Hepatocyte (in vitro differentiated cells): Measurements from ENCODE around the gene TNFAIP8L2. TPM values are rescaled to one million over a fixed set of nuclear protein-coding genes. Genes with fewer than 3 reads are reported as not detected.

Source experiments
- DNase-seq: peaks from one replicate; pipeline ENCODE4 v3.0.0-alpha.2; 2016; ENCODE audit warnings: low spot score
- H2AFZ ChIP-seq: fragments of 200-600 bp; sonication (generic); 2 replicates; pipeline ENCODE4 v1.6.0; 2016; ENCODE audit warnings: antibody characterized with exemption, mild to moderate bottlenecking
- H3K27ac ChIP-seq: fragments of 200-600 bp; sonication (generic); 2 replicates; pipeline ENCODE4 v1.5.1; 2016; ENCODE audit warnings: mild to moderate bottlenecking
- H3K27me3 ChIP-seq: fragments of 200-600 bp; sonication (generic); 2 replicates; pipeline ENCODE4 v1.6.1; 2016
- H3K36me3 ChIP-seq: fragments of 200-600 bp; sonication (generic); replicated peaks from 2 replicates; pipeline ENCODE4 v1.5.1; 2016; ENCODE audit warnings: low read depth; ENCODE audit not compliant: insufficient read depth
- H3K4me1 ChIP-seq: fragments of 200-600 bp; sonication (generic); 2 replicates; pipeline ENCODE4 v1.5.1; 2016; ENCODE audit warnings: mild to moderate bottlenecking, moderate library complexity; ENCODE audit not compliant: insufficient read depth
- H3K4me2 ChIP-seq: fragments of 200-600 bp; sonication (generic); 2 replicates; pipeline ENCODE4 v1.6.0; 2016
- H3K4me3 ChIP-seq: fragments of 200-600 bp; sonication (generic); 2 replicates; pipeline ENCODE4 v1.5.1; 2016; ENCODE audit warnings: mild to moderate bottlenecking
- H3K79me2 ChIP-seq: fragments of 200-600 bp; sonication (generic); 2 replicates; pipeline ENCODE4 v1.6.0; 2017; ENCODE audit warnings: mild to moderate bottlenecking
- H3K9me2 ChIP-seq: fragments of 200-600 bp; sonication (generic); replicated peaks from 2 replicates; pipeline ENCODE4 v1.6.0; 2017; ENCODE audit warnings: mild to moderate bottlenecking; ENCODE audit not compliant: insufficient read depth
- H3K9me3 ChIP-seq: fragments of 200-600 bp; sonication (generic); 2 replicates; pipeline ENCODE4 v1.5.1; 2016; ENCODE audit warnings: low read depth, mild to moderate bottlenecking
- H4K20me1 ChIP-seq: fragments of 200-600 bp; sonication (generic); 2 replicates; pipeline ENCODE4 v1.6.0; 2016; ENCODE audit warnings: mild to moderate bottlenecking; ENCODE audit not compliant: insufficient read depth, poor library complexity, severe bottlenecking
- EZH2 ChIP-seq: fragments of 200-600 bp; sonication (generic); IDR thresholded peaks from 2 replicates; pipeline ENCODE4 v1.6.1; 2016; ENCODE audit warnings: antibody characterized with exemption, mild to moderate bottlenecking, borderline replicate concordance
- EZH2phosphoT487 ChIP-seq: fragments of 200-600 bp; sonication (generic); IDR thresholded peaks from one replicate; pipeline ENCODE4 v1.6.1; 2018; ENCODE audit warnings: antibody characterized with exemption, mild to moderate bottlenecking, low read depth, moderate library complexity; ENCODE audit not compliant: unreplicated experiment, severe bottlenecking
- WGBS: methylation state at CpG from one replicate; pipeline ENCODE4 v1.1.6; 2016; ENCODE audit warnings: low lambda C conversion rate; ENCODE audit errors: missing lambda C conversion rate; 5-methylcytosine and 5-hydroxymethylcytosine counted together
- polyA plus RNA-seq: library from polyadenylated mRNA; unstranded; fragments of >200 nt; fragmentation: Nextera tagmentation; extraction: Ambion mirVana; gene quantifications from 2 replicates; pipeline ENCODE4 v1.2.1, GENCODE V29; 2016
- total RNA-seq: library from RNA; depleted of rRNA; stranded (reverse); fragments of >200 nt; gene quantifications from 2 replicates; pipeline ENCODE4 v1.2.3, GENCODE V29; 2014
- TF ChIP-seq, protein P1 (sequence below): fragments of 200-600 bp; sonication (generic); IDR thresholded peaks from 2 replicates; pipeline ENCODE4 v1.5.1; 2016; ENCODE audit warnings: antibody characterized with exemption, mild to moderate bottlenecking; ENCODE audit not compliant: poor library complexity

The TNFAIP8L2 gene
- total and polyA plus RNA-seq, 2 experiments from 2014 or later, result 0.70 TPM; not detected in 1

DNA sequence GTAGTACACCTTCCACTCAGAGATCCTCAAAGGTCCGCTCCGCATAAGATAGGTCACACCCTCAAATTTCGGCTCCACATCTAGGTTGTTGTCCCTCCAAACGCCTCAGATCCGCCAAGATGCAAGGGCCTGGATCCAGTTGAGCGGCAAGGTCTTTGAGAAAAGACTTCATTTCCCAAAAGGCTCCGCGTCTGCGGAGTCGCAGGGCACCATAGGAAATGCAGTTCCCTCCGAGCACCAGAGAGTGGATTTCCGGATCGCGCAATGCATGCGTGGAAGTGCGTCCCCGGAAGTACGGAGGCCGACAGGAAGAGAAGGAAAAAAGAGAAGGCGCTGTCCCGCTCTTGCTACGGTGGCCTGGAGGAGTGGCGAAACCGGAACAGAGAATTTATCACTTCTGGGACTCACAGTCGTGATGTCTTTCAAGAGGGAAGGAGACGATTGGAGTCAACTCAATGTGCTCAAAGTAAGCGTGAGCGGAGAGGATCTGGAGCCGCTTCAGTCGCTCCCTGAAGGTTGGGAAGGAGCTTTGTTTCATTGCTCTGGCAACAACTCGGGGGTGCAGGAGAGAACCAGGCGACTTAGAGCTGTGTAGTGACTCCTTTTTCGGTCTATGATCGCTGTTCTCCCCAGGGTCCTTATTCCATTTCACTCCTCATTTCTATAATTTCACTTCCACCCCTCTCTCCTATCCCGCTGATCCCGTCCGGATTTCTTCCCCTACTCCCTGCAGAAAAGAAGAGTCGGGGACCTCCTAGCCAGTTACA lies 9.5 kb downstream of the TNFAIP8L2 start, which contains the start of the genes LYSMD1 and SCNM1:
Gene LYSMD1 (minus strand): TSS at position 165 of the 767 bp plus-strand sequence. CDS start 644 bp downstream, outside the sequence.
Gene SCNM1 (plus strand): TSS at position 407 of the 767 bp plus-strand sequence. CDS start 9 bp downstream, at position 416.
- peak within 1 kb of the TSS; percentile 81 for H3K4me2 ChIP-seq
- H3K36me3 ChIP-seq, result no peaks in the 10 kb centered on the region
- H3K4me3 ChIP-seq, result peak within 1 kb of the TSS; percentile 64
- peak; percentile 97 for DNase-seq
- H3K9me2 ChIP-seq, result no peaks in the 10 kb centered on the region
- peaks cover 15% of the 10 kb centered on the region for H3K4me1 ChIP-seq
- H3K27ac ChIP-seq, result peak within 1 kb of the TSS; percentile 88
- WGBS, result under 1% methylated on average over 38 of the region's 38 CpGs
- H2AFZ ChIP-seq, result peak within 1 kb of the TSS; percentile 86
- no peaks in the 10 kb centered on the region for H3K9me3 ChIP-seq
- no peaks in the 10 kb centered on the region for H3K27me3 ChIP-seq
- H4K20me1 ChIP-seq, result no peaks in the 10 kb centered on the region
- peaks cover 37% of the 10 kb centered on the region for H3K79me2 ChIP-seq
- no peak for TF ChIP-seq EZH2
- TF ChIP-seq EZH2phosphoT487, result no peak

GRCh38 chr1:151166505-151166956 lies 10.1 kb downstream of the TNFAIP8L2 start:
- H3K27me3 ChIP-seq, result no peaks in the 10 kb centered on the region
- H3K9me2 ChIP-seq, result no peaks in the 10 kb centered on the region
- H4K20me1 ChIP-seq, result no peaks in the 10 kb centered on the region
- H3K9me3 ChIP-seq, result no peaks in the 10 kb centered on the region
- peak; percentile 54 for DNase-seq
- TF ChIP-seq EZH2 (no peak), EZH2phosphoT487 (no peak)
- TF ChIP-seq, protein P1, sequence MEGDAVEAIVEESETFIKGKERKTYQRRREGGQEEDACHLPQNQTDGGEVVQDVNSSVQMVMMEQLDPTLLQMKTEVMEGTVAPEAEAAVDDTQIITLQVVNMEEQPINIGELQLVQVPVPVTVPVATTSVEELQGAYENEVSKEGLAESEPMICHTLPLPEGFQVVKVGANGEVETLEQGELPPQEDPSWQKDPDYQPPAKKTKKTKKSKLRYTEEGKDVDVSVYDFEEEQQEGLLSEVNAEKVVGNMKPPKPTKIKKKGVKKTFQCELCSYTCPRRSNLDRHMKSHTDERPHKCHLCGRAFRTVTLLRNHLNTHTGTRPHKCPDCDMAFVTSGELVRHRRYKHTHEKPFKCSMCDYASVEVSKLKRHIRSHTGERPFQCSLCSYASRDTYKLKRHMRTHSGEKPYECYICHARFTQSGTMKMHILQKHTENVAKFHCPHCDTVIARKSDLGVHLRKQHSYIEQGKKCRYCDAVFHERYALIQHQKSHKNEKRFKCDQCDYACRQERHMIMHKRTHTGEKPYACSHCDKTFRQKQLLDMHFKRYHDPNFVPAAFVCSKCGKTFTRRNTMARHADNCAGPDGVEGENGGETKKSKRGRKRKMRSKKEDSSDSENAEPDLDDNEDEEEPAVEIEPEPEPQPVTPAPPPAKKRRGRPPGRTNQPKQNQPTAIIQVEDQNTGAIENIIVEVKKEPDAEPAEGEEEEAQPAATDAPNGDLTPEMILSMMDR, result no peak
- H3K27ac ChIP-seq, result peak overlapping the region; percentile 75
- peak overlapping the region; percentile 81 for H3K4me2 ChIP-seq
- peak overlapping the region; percentile 56 for H3K4me3 ChIP-seq
- no peaks in the 10 kb centered on the region for H3K36me3 ChIP-seq
- peaks cover 15% of the 10 kb centered on the region for H3K4me1 ChIP-seq
- peak overlapping the region; percentile 64 for H2AFZ ChIP-seq
- peaks cover 37% of the 10 kb centered on the region for H3K79me2 ChIP-seq
- 7% methylated on average over 14 of the region's 15 CpGs for WGBS

- Histone ChIP-seq H3K27ac (peak overlapping the region; percentile 75), H3K4me1 (peaks cover 15% of the 10 kb centered on the region), H3K9me3 (no peaks in the 10 kb centered on the region), H3K79me2 (peaks cover 37% of the 10 kb centered on the region), H3K36me3 (no peaks in the 10 kb centered on the region), H2AFZ (no peak overlapping the region), H3K27me3 (no peaks in the 10 kb centered on the region), H3K4me2 (peak overlapping the region; percentile 81), H3K9me2 (no peaks in the 10 kb centered on the region), H3K4me3 (peak overlapping the region; percentile 56), H4K20me1 (no peaks in the 10 kb centered on the region)
- no peak for DNase-seq
- 90% methylated on average over 6 of the region's 6 CpGs for WGBS
- TF ChIP-seq EZH2phosphoT487, result no peak
- TF ChIP-seq, protein P1, result no peak
- no peak for TF ChIP-seq EZH2
Observed at GRCh38 chr1:151167116-151167515, 10.7 kb downstream of the TNFAIP8L2 start.

GRCh38 chr1:151171190-151171589 lies 14.7 kb downstream of the TNFAIP8L2 start:
- Histone ChIP-seq H3K27ac (no peak overlapping the region), H2AFZ (no peak overlapping the region), H3K79me2 (peaks cover 14% of the 10 kb centered on the region), H3K27me3 (no peaks in the 10 kb centered on the region), H3K4me3 (no peak overlapping the region), H3K9me2 (no peaks in the 10 kb centered on the region), H3K9me3 (no peaks in the 10 kb centered on the region), H4K20me1 (no peaks in the 10 kb centered on the region), H3K4me1 (peaks cover 6% of the 10 kb centered on the region), H3K36me3 (no peaks in the 10 kb centered on the region), H3K4me2 (no peak overlapping the region)
- no peak for DNase-seq
- TF ChIP-seq, protein P1, result no peak
- no peak for TF ChIP-seq EZH2phosphoT487
- 93% methylated on average over 5 of the region's 5 CpGs for WGBS
